ENCODE results near the gene BICRA.
A peak's percentile ranks its signal among the peaks of the same experiment; 100 is the strongest.

The BICRA gene

GRCh38 chr19:47600246-47601179, 8.4 kb upstream of the BICRA start:
- TF ChIP-seq POU2F2 (IDR thresholded peaks at IDR 0.05; ENCODE audit: low read depth, low read length) (0 out of 2 replicates have a peak, but pooled peaks have one; percentile 5), TAF1 (IDR thresholded peaks at IDR 0.05; ENCODE audit: low read depth, low read length) (peak; percentile 73; the same call in 1 of the 2 replicates), POLR2AphosphoS5 (IDR thresholded peaks at IDR 0.05; ENCODE audit: low read depth, low read length) (peak; percentile 63), PAX5 (IDR thresholded peaks at IDR 0.05; ENCODE audit: insufficient read depth, low read length, severe bottlenecking) (no peak), POLR2A (IDR thresholded peaks at IDR 0.05; ENCODE audit: low read depth, low read length) (peak; percentile 78), SPI1 (IDR thresholded peaks at IDR 0.05; ENCODE audit: low read depth, low read length) (no peak)
- DNase-seq (ENCODE audit: insufficient read length, low spot score) (peak; percentile 99), FAIRE-seq (peak; percentile 97)

GRCh38 chr19:47601180-47601904, 7.6 kb upstream of the BICRA start:
- no peak for FAIRE-seq
- no peak for DNase-seq (ENCODE audit: insufficient read length, low spot score)
- TF ChIP-seq POLR2AphosphoS5 (IDR thresholded peaks at IDR 0.05; ENCODE audit: low read depth, low read length) = no peak
- TF ChIP-seq TAF1 (IDR thresholded peaks at IDR 0.05; ENCODE audit: low read depth, low read length) = no peak
- no peak for TF ChIP-seq PAX5 (IDR thresholded peaks at IDR 0.05; ENCODE audit: insufficient read depth, low read length, severe bottlenecking)
- TF ChIP-seq SPI1 (IDR thresholded peaks at IDR 0.05; ENCODE audit: low read depth, low read length) = no peak
- no peak for TF ChIP-seq POU2F2 (IDR thresholded peaks at IDR 0.05; ENCODE audit: low read depth, low read length)
- TF ChIP-seq POLR2A (IDR thresholded peaks at IDR 0.05; ENCODE audit: low read depth, low read length) = no peak

GRCh38 chr19:47603706-47604565, 5.0 kb upstream of the BICRA start:
- FAIRE-seq = peak; percentile 13
- no peak for TF ChIP-seq POLR2AphosphoS5 (IDR thresholded peaks at IDR 0.05; ENCODE audit: low read depth, low read length)
- no peak for TF ChIP-seq POLR2A (IDR thresholded peaks at IDR 0.05; ENCODE audit: low read depth, low read length)
- 0 out of 2 replicates have a peak, but pooled peaks have one; percentile 3 for TF ChIP-seq SPI1 (IDR thresholded peaks at IDR 0.05; ENCODE audit: low read depth, low read length)
- DNase-seq (ENCODE audit: insufficient read length, low spot score) = no peak

GRCh38 chr19:47607564-47608073, 1.3 kb upstream of the BICRA start:
- TF ChIP-seq SPI1 (IDR thresholded peaks at IDR 0.05; ENCODE audit: low read depth, low read length) (no peak), TAF1 (IDR thresholded peaks at IDR 0.05; ENCODE audit: low read depth, low read length) (no peak), PAX5 (IDR thresholded peaks at IDR 0.05; ENCODE audit: insufficient read depth, low read length, severe bottlenecking) (no peak), POU2F2 (IDR thresholded peaks at IDR 0.05; ENCODE audit: low read depth, low read length) (no peak), POLR2AphosphoS5 (IDR thresholded peaks at IDR 0.05; ENCODE audit: low read depth, low read length) (no peak)
- FAIRE-seq (peak; percentile 13), DNase-seq (ENCODE audit: insufficient read length, low spot score) (no peak)

- DNase-seq (ENCODE audit: insufficient read length, low spot score) = peak; percentile 96
- TF ChIP-seq POU2F2 (IDR thresholded peaks at IDR 0.05; ENCODE audit: low read depth, low read length) (no peak), POLR2A (IDR thresholded peaks at IDR 0.05; ENCODE audit: low read depth, low read length) (peak; percentile 74), POLR2AphosphoS5 (IDR thresholded peaks at IDR 0.05; ENCODE audit: low read depth, low read length) (peak; percentile 68), PAX5 (IDR thresholded peaks at IDR 0.05; ENCODE audit: insufficient read depth, low read length, severe bottlenecking) (no peak), SPI1 (IDR thresholded peaks at IDR 0.05; ENCODE audit: low read depth, low read length) (no peak), TAF1 (IDR thresholded peaks at IDR 0.05; ENCODE audit: low read depth, low read length) (peak; percentile 59)
- FAIRE-seq = peak; percentile 83
These were observed 638 bp upstream of the BICRA start for GRCh38 chr19:47608074-47608918.

GRCh38 chr19:47609906-47610894, 1.3 kb downstream of the BICRA start:
- FAIRE-seq = no peak
- DNase-seq (ENCODE audit: insufficient read length, low spot score) = no peak
- TF ChIP-seq POLR2AphosphoS5 (IDR thresholded peaks at IDR 0.05; ENCODE audit: low read depth, low read length) = no peak
- TF ChIP-seq SPI1 (IDR thresholded peaks at IDR 0.05; ENCODE audit: low read depth, low read length) = no peak
- TF ChIP-seq PAX5 (IDR thresholded peaks at IDR 0.05; ENCODE audit: insufficient read depth, low read length, severe bottlenecking) = no peak
- no peak for TF ChIP-seq POLR2A (IDR thresholded peaks at IDR 0.05; ENCODE audit: low read depth, low read length)
- no peak for TF ChIP-seq TAF1 (IDR thresholded peaks at IDR 0.05; ENCODE audit: low read depth, low read length)
- TF ChIP-seq POU2F2 (IDR thresholded peaks at IDR 0.05; ENCODE audit: low read depth, low read length) = no peak

GRCh38 chr19:47610902-47611301, 2.0 kb downstream of the BICRA start:
- DNase-seq (ENCODE audit: insufficient read length, low spot score) = no peak
- TF ChIP-seq POU2F2 (IDR thresholded peaks at IDR 0.05; ENCODE audit: low read depth, low read length) (no peak), TAF1 (IDR thresholded peaks at IDR 0.05; ENCODE audit: low read depth, low read length) (no peak), PAX5 (IDR thresholded peaks at IDR 0.05; ENCODE audit: insufficient read depth, low read length, severe bottlenecking) (no peak), SPI1 (IDR thresholded peaks at IDR 0.05; ENCODE audit: low read depth, low read length) (no peak), POLR2A (IDR thresholded peaks at IDR 0.05; ENCODE audit: low read depth, low read length) (no peak), POLR2AphosphoS5 (IDR thresholded peaks at IDR 0.05; ENCODE audit: low read depth, low read length) (no peak)
- no peak for FAIRE-seq
